Hepatocyte (in vitro differentiated cells): ENCODE data around the gene CNTNAP2. TPM values are rescaled to one million over a fixed set of nuclear protein-coding genes. Genes with fewer than 3 reads are reported as not detected.

Source experiments
- DNase-seq: peaks from one replicate; pipeline ENCODE4 v3.0.0-alpha.2; 2016; ENCODE audit warnings: low spot score
- H2AFZ ChIP-seq: fragments of 200-600 bp; sonication (generic); 2 replicates; pipeline ENCODE4 v1.6.0; 2016; ENCODE audit warnings: antibody characterized with exemption, mild to moderate bottlenecking
- H3K27ac ChIP-seq: fragments of 200-600 bp; sonication (generic); 2 replicates; pipeline ENCODE4 v1.5.1; 2016; ENCODE audit warnings: mild to moderate bottlenecking
- H3K27me3 ChIP-seq: fragments of 200-600 bp; sonication (generic); 2 replicates; pipeline ENCODE4 v1.6.1; 2016
- H3K36me3 ChIP-seq: fragments of 200-600 bp; sonication (generic); replicated peaks from 2 replicates; pipeline ENCODE4 v1.5.1; 2016; ENCODE audit warnings: low read depth; ENCODE audit not compliant: insufficient read depth
- H3K4me1 ChIP-seq: fragments of 200-600 bp; sonication (generic); 2 replicates; pipeline ENCODE4 v1.5.1; 2016; ENCODE audit warnings: mild to moderate bottlenecking, moderate library complexity; ENCODE audit not compliant: insufficient read depth
- H3K4me2 ChIP-seq: fragments of 200-600 bp; sonication (generic); 2 replicates; pipeline ENCODE4 v1.6.0; 2016
- H3K4me3 ChIP-seq: fragments of 200-600 bp; sonication (generic); 2 replicates; pipeline ENCODE4 v1.5.1; 2016; ENCODE audit warnings: mild to moderate bottlenecking
- H3K79me2 ChIP-seq: fragments of 200-600 bp; sonication (generic); 2 replicates; pipeline ENCODE4 v1.6.0; 2017; ENCODE audit warnings: mild to moderate bottlenecking
- H3K9me2 ChIP-seq: fragments of 200-600 bp; sonication (generic); replicated peaks from 2 replicates; pipeline ENCODE4 v1.6.0; 2017; ENCODE audit warnings: mild to moderate bottlenecking; ENCODE audit not compliant: insufficient read depth
- H3K9me3 ChIP-seq: fragments of 200-600 bp; sonication (generic); 2 replicates; pipeline ENCODE4 v1.5.1; 2016; ENCODE audit warnings: low read depth, mild to moderate bottlenecking
- H4K20me1 ChIP-seq: fragments of 200-600 bp; sonication (generic); 2 replicates; pipeline ENCODE4 v1.6.0; 2016; ENCODE audit warnings: mild to moderate bottlenecking; ENCODE audit not compliant: insufficient read depth, poor library complexity, severe bottlenecking
- EZH2 ChIP-seq: fragments of 200-600 bp; sonication (generic); IDR thresholded peaks from 2 replicates; pipeline ENCODE4 v1.6.1; 2016; ENCODE audit warnings: antibody characterized with exemption, mild to moderate bottlenecking, borderline replicate concordance
- EZH2phosphoT487 ChIP-seq: fragments of 200-600 bp; sonication (generic); IDR thresholded peaks from one replicate; pipeline ENCODE4 v1.6.1; 2018; ENCODE audit warnings: antibody characterized with exemption, mild to moderate bottlenecking, low read depth, moderate library complexity; ENCODE audit not compliant: unreplicated experiment, severe bottlenecking
- WGBS: methylation state at CpG from one replicate; pipeline ENCODE4 v1.1.6; 2016; ENCODE audit warnings: low lambda C conversion rate; ENCODE audit errors: missing lambda C conversion rate; 5-methylcytosine and 5-hydroxymethylcytosine counted together
- polyA plus RNA-seq: library from polyadenylated mRNA; unstranded; fragments of >200 nt; fragmentation: Nextera tagmentation; extraction: Ambion mirVana; gene quantifications from 2 replicates; pipeline ENCODE4 v1.2.1, GENCODE V29; 2016
- total RNA-seq: library from RNA; depleted of rRNA; stranded (reverse); fragments of >200 nt; gene quantifications from 2 replicates; pipeline ENCODE4 v1.2.3, GENCODE V29; 2014
- TF ChIP-seq, protein P1 (sequence below): fragments of 200-600 bp; sonication (generic); IDR thresholded peaks from 2 replicates; pipeline ENCODE4 v1.5.1; 2016; ENCODE audit warnings: antibody characterized with exemption, mild to moderate bottlenecking; ENCODE audit not compliant: poor library complexity

Gene CNTNAP2
- total and polyA plus RNA-seq, 2 experiments from 2014 or later: 7.5 to 14.7 TPM

DNA sequence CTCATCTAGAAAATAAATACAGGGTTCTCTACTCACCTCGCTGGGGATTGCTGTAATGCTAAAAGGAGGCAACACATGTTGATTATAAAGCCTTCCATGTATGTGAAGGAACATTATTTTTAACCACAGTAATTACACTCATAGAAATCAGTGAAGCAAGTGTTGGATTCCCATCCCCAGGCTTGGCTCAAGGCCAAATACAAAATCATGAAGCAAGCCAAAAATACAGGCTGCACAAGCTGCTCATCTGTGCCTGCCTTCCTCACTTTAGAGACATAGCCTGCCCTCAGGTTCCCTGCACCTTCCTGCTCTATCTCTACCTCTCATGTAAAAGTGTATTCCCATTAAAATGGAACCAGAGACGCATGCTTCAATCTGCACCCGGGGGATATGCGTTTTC lies 1396.8 kb downstream of the CNTNAP2 start:
- H3K79me2 ChIP-seq: no peaks in the 10 kb centered on the region
- TF ChIP-seq EZH2phosphoT487 (no peak), EZH2 (no peak)
- TF ChIP-seq, protein P1, sequence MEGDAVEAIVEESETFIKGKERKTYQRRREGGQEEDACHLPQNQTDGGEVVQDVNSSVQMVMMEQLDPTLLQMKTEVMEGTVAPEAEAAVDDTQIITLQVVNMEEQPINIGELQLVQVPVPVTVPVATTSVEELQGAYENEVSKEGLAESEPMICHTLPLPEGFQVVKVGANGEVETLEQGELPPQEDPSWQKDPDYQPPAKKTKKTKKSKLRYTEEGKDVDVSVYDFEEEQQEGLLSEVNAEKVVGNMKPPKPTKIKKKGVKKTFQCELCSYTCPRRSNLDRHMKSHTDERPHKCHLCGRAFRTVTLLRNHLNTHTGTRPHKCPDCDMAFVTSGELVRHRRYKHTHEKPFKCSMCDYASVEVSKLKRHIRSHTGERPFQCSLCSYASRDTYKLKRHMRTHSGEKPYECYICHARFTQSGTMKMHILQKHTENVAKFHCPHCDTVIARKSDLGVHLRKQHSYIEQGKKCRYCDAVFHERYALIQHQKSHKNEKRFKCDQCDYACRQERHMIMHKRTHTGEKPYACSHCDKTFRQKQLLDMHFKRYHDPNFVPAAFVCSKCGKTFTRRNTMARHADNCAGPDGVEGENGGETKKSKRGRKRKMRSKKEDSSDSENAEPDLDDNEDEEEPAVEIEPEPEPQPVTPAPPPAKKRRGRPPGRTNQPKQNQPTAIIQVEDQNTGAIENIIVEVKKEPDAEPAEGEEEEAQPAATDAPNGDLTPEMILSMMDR: no peak
- H2AFZ ChIP-seq: no peak overlapping the region
- H3K4me3 ChIP-seq: no peak overlapping the region
- no peak overlapping the region for H3K27ac ChIP-seq
- WGBS: 62% methylated on average over 4 of the region's 4 CpGs
- no peaks in the 10 kb centered on the region for H3K36me3 ChIP-seq
- DNase-seq: no peak
- no peaks in the 10 kb centered on the region for H4K20me1 ChIP-seq
- no peak overlapping the region for H3K4me2 ChIP-seq
- H3K4me1 ChIP-seq: no peaks in the 10 kb centered on the region
- H3K9me3 ChIP-seq: no peaks in the 10 kb centered on the region
- H3K9me2 ChIP-seq: no peaks in the 10 kb centered on the region
- no peaks in the 10 kb centered on the region for H3K27me3 ChIP-seq

DNA sequence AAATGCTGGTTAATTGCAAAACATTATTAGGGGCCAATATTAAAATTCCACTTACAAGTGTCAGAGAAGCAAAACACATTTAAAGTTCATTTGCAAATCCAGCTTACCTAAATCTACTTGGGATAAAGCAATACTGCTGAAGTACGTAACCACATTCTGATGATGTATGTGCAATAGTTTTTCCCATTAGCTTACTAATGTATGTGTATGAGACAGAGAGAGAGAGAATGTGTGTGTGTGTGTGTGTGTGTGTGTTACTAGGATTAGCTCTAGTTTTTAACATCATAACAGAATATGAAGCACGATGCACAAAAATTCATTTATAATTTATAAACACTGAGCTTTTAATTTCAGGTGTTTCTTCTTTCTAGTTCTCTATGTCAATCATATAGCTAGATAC lies 1399.8 kb downstream of the CNTNAP2 start:
- WGBS: 93% methylated on average over 2 of the region's 2 CpGs
- Histone ChIP-seq H3K27me3 (no peaks in the 10 kb centered on the region), H3K9me2 (no peaks in the 10 kb centered on the region), H3K36me3 (no peaks in the 10 kb centered on the region), H3K27ac (no peak overlapping the region), H2AFZ (no peak overlapping the region), H3K79me2 (no peaks in the 10 kb centered on the region), H3K4me3 (no peak overlapping the region), H3K9me3 (no peaks in the 10 kb centered on the region), H4K20me1 (no peaks in the 10 kb centered on the region), H3K4me2 (no peak overlapping the region), H3K4me1 (no peaks in the 10 kb centered on the region)
- TF ChIP-seq EZH2 (no peak), EZH2phosphoT487 (no peak)
- TF ChIP-seq, protein P1: no peak
- no peak for DNase-seq

DNA sequence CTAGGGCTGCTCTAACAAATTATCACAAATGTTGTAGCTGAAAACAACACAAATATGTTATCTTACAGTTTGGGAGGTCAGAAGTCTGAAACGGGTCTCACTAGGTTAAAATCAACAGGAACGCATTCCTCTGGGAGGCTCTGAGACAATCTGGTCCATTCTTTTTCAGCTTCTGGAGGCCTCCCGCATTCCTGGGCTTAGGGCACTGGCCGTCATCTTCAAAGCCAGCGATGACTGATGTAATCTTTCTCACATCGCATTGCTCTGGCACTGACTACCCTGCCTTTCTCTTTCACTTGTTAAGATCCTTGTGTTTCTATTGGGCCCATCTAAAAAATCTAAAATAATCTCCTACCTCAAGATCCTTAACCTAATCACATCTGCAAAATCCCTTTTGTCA lies 1402.5 kb downstream of the CNTNAP2 start:
- Histone ChIP-seq H3K79me2 (no peaks in the 10 kb centered on the region), H2AFZ (no peak overlapping the region)
- WGBS: 39% methylated on average over 6 of the region's 6 CpGs

More for the DNA sequence above, 1402.5 kb downstream of the CNTNAP2 start:
- no peak overlapping the region for H3K27ac ChIP-seq
- peak; percentile 6 for DNase-seq
- H3K36me3 ChIP-seq: no peaks in the 10 kb centered on the region
- H3K4me2 ChIP-seq: no peak overlapping the region
- H3K27me3 ChIP-seq: no peaks in the 10 kb centered on the region
- no peaks in the 10 kb centered on the region for H3K9me3 ChIP-seq
- H3K4me3 ChIP-seq: no peak overlapping the region
- no peaks in the 10 kb centered on the region for H3K9me2 ChIP-seq
- H3K4me1 ChIP-seq: no peaks in the 10 kb centered on the region
- no peaks in the 10 kb centered on the region for H4K20me1 ChIP-seq
- TF ChIP-seq EZH2 (no peak), EZH2phosphoT487 (no peak)
- TF ChIP-seq, protein P1: no peak
